Mononuclear cell (primary cell): ENCODE data around the gene SLC35F3. TPM values are rescaled to one million over a fixed set of nuclear protein-coding genes. Genes with fewer than 3 reads are reported as not detected.

Experiments
- H3K27me3 ChIP-seq: 2 replicates; pipeline ENCODE4 v1.6.0; 2011; ENCODE audit warnings: low read length, control low read depth; ENCODE audit not compliant: insufficient read depth
- H3K4me1 ChIP-seq: 2 replicates; pipeline ENCODE4 v1.5.1; 2011; ENCODE audit warnings: mild to moderate bottlenecking, low read length, control low read depth; ENCODE audit not compliant: insufficient read depth
- H3K4me3 ChIP-seq: 2 replicates; pipeline ENCODE4 v1.5.1; 2011; ENCODE audit warnings: mild to moderate bottlenecking, low read length, moderate library complexity
- H3K9me3 ChIP-seq: 2 replicates; pipeline ENCODE4 v1.5.1; 2011; ENCODE audit warnings: low read depth, mild to moderate bottlenecking, control low read depth, low read length
- total RNA-seq: library from RNA; depleted of rRNA; stranded (reverse); fragments of >200 nt; gene quantifications from one replicate; pipeline ENCODE4 v1.2.3, GENCODE V29; 2012

The SLC35F3 gene
- total RNA-seq, 1 donor: not detected

DNA sequence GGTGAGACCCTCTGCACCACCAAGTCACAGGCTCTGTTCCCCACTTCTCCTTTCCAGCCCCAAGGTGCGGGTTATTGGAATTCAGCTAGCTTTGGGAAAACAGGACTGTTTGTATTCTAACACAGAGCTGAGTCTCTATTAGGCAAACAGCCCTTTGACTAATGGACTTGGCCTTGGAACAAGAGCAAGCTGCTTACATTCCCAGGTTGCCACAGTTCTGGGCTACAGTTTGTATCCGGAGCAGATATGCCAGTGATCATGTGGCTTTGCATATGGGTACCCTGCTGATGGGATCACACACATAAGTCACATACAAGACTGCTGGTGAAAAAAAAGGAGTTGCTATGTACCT, 358.3 kb downstream of the SLC35F3 start:
- no peaks in the 10 kb centered on the region for H3K27me3 ChIP-seq
- H3K4me3 ChIP-seq: no peak overlapping the region
- peaks cover 7% of the 10 kb centered on the region for H3K4me1 ChIP-seq
- no peaks in the 10 kb centered on the region for H3K9me3 ChIP-seq

DNA sequence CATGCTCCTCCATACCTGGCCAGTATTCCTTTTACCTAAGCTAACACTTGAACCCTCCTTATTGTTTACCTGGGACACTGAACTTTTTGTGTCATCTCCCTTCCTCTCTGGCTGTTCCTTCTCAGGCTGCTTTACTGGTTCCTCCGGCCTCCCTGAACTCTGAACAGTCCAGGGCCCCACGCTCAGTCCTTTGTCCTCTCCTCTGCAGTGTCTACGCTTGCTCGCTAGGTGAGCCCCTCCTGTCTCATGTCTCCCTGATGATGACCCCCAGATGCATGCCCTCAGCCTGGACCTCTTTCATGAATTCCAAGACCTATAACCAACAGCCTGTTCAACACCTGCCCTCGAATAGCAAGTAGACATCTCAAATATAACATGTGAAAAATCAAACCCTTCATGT, 360.4 kb downstream of the SLC35F3 start:
- H3K4me1 ChIP-seq: peaks cover 7% of the 10 kb centered on the region
- H3K4me3 ChIP-seq: no peak overlapping the region
- no peaks in the 10 kb centered on the region for H3K27me3 ChIP-seq
- H3K9me3 ChIP-seq: no peaks in the 10 kb centered on the region

GRCh38 chr1:234265321-234265720, 360.8 kb downstream of the SLC35F3 start:
- Histone ChIP-seq H3K27me3 (no peaks in the 10 kb centered on the region), H3K4me3 (no peak overlapping the region), H3K4me1 (peaks cover 7% of the 10 kb centered on the region), H3K9me3 (no peaks in the 10 kb centered on the region)

DNA sequence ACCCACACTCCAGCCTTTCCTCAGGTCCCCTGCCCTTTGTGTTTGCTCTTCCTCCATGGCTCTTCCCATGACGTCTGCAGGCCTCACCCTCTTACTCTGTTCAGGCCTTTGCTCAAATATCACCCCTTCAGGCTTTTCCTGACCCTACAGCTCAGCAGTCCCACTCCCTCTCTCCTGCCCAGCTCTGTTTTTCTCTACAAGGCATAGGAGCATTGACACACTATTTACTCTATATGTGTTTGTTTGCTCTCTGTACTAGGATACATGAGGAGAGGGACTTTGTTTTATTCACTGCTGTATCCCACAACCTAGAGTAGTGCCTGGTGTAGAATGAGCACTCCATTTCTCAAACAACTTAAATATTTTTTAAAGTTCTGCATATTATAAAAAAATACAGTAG, 361.4 kb downstream of the SLC35F3 start:
- H3K27me3 ChIP-seq: no peaks in the 10 kb centered on the region
- no peak overlapping the region for H3K4me3 ChIP-seq
- H3K9me3 ChIP-seq: no peaks in the 10 kb centered on the region
- peaks cover 2% of the 10 kb centered on the region for H3K4me1 ChIP-seq

GRCh38 chr1:234270093-234270492, 365.6 kb downstream of the SLC35F3 start:
- Histone ChIP-seq H3K27me3 (no peaks in the 10 kb centered on the region), H3K9me3 (no peaks in the 10 kb centered on the region), H3K4me1 (no peaks in the 10 kb centered on the region), H3K4me3 (no peak overlapping the region)

- Histone ChIP-seq H3K4me1 (no peaks in the 10 kb centered on the region), H3K27me3 (no peaks in the 10 kb centered on the region), H3K4me3 (no peak overlapping the region), H3K9me3 (no peaks in the 10 kb centered on the region)
Observed at GRCh38 chr1:234270581-234271242, 366.2 kb downstream of the SLC35F3 start.

DNA sequence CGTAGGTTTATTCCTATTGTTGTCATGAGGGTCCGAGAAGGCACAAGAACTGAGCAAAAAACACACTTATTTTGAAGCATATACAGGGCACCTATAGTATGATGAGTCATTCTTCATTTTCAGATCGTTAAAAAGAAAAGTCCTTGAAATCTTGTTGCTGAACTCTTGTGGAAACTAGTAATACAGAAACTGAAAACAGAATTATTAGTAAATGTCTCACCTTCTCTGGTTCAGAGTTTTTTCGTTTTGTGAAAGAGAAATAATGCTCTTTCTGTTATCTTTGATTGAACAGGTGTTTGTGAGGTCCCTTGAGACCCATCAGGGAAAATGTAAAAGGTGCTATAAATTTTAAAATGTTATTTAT, 366.7 kb downstream of the SLC35F3 start:
- no peaks in the 10 kb centered on the region for H3K27me3 ChIP-seq
- no peaks in the 10 kb centered on the region for H3K9me3 ChIP-seq
- H3K4me3 ChIP-seq: no peak overlapping the region
- H3K4me1 ChIP-seq: no peaks in the 10 kb centered on the region

GRCh38 chr1:234272656-234273312, 368.3 kb downstream of the SLC35F3 start:
- Histone ChIP-seq H3K9me3 (no peaks in the 10 kb centered on the region), H3K4me1 (no peaks in the 10 kb centered on the region), H3K27me3 (no peaks in the 10 kb centered on the region)

DNA sequence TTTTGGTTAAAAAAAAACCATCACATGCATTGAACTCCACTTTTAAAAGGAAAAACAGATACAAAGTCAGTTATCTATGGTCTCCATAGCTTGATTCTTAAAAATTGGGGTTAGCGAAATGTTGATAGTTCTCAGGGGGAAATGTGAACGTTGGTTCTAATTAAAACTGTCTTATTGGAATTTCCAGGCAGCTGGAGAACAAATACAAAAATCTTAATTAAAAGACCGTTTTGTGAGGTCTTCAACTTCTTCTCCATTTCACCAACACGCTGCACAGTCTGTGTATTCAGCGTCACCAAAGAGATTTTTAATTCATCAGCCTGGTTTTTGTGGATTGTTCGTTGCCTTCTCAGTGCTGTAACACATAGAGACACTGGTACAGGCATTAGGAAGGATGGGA, 369.5 kb downstream of the SLC35F3 start:
- Histone ChIP-seq H3K9me3 (no peaks in the 10 kb centered on the region), H3K27me3 (no peaks in the 10 kb centered on the region), H3K4me1 (no peaks in the 10 kb centered on the region), H3K4me3 (no peak overlapping the region)

More at GRCh38 chr1:234272656-234273312, 368.3 kb downstream of the SLC35F3 start:
- no peak overlapping the region for H3K4me3 ChIP-seq

GRCh38 chr1:234276151-234276788, 371.8 kb downstream of the SLC35F3 start:
- no peak overlapping the region for H3K4me3 ChIP-seq
- no peaks in the 10 kb centered on the region for H3K9me3 ChIP-seq
- H3K27me3 ChIP-seq: no peaks in the 10 kb centered on the region
- H3K4me1 ChIP-seq: no peaks in the 10 kb centered on the region

GRCh38 chr1:234277161-234277868, 372.8 kb downstream of the SLC35F3 start:
- H3K4me3 ChIP-seq: no peak overlapping the region
- no peaks in the 10 kb centered on the region for H3K4me1 ChIP-seq
- H3K27me3 ChIP-seq: no peaks in the 10 kb centered on the region
- H3K9me3 ChIP-seq: no peaks in the 10 kb centered on the region

GRCh38 chr1:234279021-234279420, 374.5 kb downstream of the SLC35F3 start:
- Histone ChIP-seq H3K27me3 (no peaks in the 10 kb centered on the region), H3K4me3 (no peak overlapping the region), H3K4me1 (no peaks in the 10 kb centered on the region), H3K9me3 (no peaks in the 10 kb centered on the region)

GRCh38 chr1:234280500-234280899, 376.0 kb downstream of the SLC35F3 start:
- Histone ChIP-seq H3K4me3 (no peak overlapping the region), H3K4me1 (no peaks in the 10 kb centered on the region), H3K9me3 (no peaks in the 10 kb centered on the region), H3K27me3 (no peaks in the 10 kb centered on the region)

GRCh38 chr1:234281826-234282489, 377.5 kb downstream of the SLC35F3 start:
- no peaks in the 10 kb centered on the region for H3K9me3 ChIP-seq
- H3K4me3 ChIP-seq: no peak overlapping the region

DNA sequence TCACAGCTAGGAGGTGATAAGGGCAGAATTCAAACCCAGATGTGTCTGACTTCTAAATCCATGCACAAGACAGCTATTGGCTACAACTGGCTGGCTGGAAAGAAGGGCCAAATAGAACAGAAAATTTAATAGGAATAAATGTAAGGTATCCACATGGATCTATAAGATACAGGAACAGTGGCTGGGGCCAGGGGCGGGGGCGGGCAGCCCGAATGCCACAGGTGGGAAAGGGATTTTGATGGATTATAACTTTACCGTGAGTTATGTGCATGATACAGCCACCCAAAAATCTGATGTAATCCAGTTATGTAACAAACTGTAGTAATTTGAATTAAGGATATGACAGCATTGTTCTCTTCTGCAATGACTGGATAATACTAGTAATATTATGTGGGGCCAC, 381.7 kb downstream of the SLC35F3 start:
- Histone ChIP-seq H3K4me1 (no peaks in the 10 kb centered on the region), H3K27me3 (no peaks in the 10 kb centered on the region), H3K4me3 (no peak overlapping the region), H3K9me3 (no peaks in the 10 kb centered on the region)

More at GRCh38 chr1:234281826-234282489, 377.5 kb downstream of the SLC35F3 start:
- Histone ChIP-seq H3K4me1 (no peaks in the 10 kb centered on the region), H3K27me3 (no peaks in the 10 kb centered on the region)
